Cortex of kidney (tissue), 1 donor: ENCODE data around the gene LRRC9.
"Not testable (repeated sequence)": the region's sequence is repeated elsewhere in the genome, so short reads cannot be mapped to it uniquely, and the experiment has no call there.

Source experiments
- DNase-seq: peaks from one replicate; lab custom pipeline; 2025; lab: John Stamatoyannopoulos, UW

Gene LRRC9

DNA sequence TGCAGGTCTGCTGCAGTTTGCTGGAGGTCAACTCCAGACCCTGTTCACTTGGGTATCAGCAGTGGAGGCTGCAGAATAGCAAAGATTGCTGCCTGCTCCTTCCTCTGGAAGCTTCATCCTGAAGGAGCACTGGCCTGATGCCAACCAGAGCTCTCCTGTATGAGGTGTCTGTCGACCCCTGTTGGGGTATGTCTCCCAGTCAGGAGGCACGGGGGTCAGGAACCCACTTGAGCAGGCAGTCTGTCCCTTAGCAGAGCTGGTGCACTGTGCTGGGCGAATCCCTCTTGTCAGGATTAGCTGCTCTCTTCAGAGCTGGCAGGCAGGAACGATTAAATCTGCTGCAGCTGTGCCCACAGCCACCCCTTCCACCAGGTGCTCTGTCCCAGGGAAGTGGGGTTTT, 37.9 kb downstream of the LRRC9 start:
- DNase-seq = not testable (repeated sequence)

DNA sequence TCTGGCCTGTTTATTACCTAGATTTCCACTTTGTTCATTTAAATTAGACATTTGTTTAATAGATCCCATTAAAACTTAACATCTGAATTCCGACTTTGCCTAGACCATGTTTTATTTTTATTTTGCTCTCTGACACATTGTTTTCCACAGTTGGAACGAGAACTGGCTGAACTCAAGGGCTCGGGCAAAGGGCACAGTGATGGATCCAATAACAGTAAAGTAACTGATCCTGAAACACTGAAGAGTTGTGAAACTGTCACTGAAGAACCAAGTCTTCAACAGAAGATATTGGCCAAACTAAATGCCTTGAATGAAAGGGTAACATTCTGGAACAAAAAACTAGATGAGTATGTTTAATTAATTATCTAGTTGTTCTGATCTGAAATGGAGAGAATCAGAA, 39.7 kb downstream of the LRRC9 start:
- no peak for DNase-seq

DNA sequence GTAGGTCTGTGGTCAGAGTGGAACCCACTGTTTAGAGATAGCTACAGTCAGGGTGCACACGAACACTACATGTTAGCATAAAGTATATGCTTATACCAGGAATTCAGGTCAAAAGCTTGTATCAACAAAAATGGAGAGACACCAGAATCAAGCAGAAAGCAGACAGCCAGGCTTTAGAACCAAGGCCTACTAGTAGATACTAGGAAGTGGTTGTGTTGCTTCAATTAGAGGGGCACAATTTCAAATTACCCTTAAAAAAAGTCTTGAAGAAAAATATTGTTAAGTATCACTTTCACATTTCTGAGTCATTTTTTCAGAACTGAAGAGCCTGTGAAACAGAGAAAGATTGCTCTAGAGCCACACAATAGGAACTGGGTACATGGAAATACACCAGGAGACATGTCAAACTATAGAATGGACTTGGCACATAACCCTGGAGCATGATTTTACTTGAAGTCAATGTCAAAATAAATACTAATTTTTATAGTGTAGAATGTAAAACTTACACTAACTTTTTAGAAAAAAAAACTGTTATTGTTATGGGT, 41.6 kb downstream of the LRRC9 start:
- DNase-seq = no peak

DNA sequence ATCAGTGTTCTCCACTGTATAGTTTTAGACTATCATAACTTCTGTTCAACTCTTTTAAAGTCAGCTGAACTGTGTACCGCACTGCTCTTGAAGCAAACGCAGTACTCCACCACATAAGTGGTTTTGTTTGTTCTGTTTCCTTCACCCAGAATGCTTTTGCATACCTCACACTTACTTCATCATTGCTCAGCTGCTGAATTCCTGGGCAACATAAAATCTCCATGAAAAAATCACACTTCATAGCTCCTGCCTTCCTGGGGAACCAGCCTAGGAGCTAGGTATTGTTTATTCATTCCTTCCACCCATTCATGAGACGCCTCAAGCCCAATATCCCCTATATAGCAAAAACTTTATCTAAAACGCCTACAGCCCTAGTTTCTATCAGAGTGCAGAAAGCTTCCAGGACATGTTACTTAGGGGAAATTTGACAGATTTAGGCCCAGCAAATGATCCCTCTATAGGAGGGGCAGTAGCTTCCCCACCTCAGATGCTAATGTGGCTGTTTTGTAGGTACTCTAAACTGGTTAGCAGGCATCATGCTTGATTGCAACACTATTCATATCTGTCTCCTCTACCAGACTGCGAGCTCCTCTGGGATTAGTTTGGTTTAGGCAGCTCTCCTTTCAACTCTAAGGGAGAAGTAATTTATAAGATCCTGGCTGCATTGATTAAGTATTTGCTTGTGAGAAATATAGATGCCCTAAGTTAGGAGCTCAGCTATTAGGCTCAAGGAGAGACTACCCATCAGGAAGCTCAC, 44.5 kb downstream of the LRRC9 start:
- no peak for DNase-seq

DNA sequence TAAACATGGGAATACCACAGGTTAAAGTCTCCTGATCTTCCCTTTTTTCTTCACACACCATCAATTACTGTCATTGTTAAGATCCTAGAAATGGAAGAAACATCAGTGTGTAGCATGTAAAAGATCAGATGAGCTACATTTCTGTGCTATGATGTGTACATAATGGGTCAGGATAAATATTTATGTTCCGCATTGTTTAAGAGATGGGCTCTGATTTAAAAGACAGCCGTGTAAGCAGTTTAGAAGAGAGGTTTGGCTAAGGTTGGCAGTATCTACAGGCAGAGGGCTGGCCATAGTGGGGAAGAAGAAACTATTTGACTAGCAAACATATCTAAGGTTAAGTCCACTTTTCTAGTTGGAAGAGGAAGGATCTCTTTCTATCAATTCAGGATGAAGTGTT, 49.4 kb downstream of the LRRC9 start:
- DNase-seq = no peak

DNA sequence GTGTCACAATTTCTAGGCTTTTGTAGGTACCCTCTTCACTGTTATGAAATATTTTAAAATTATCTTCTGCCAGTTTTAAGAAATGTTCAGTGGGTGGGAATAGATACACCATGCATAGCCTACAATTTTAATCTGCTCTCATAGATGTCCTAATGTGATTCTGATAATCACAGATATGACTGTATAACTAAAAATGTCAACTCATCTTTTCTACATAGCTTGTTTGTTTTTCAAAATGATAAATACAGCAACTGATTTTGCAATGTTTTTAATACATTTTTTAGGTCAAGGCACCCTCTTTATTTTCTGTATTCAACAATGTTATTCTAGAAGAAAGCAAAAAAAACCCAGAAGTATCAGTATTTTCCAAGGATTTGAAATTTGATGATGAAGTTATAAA, 61.6 kb downstream of the LRRC9 start:
- DNase-seq = no peak

DNA sequence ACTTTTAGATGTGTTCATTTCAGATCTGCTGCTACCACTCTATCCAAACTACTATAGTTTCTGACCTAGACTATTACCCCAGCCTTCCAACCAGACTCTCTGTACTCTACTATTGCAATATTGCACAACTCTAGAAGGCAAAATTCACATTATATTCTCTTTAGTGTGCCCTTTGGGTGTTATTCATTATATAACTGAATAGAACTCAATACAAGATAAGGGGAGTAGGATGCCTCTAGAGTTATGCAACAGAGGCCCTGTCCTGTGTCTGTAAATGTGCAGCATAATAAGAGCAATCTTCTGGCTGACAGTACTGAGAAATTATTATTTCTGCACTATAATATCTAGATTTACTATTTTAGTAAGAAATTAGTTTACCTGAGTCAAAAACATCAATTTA, 63.1 kb downstream of the LRRC9 start:
- DNase-seq = no peak

DNA sequence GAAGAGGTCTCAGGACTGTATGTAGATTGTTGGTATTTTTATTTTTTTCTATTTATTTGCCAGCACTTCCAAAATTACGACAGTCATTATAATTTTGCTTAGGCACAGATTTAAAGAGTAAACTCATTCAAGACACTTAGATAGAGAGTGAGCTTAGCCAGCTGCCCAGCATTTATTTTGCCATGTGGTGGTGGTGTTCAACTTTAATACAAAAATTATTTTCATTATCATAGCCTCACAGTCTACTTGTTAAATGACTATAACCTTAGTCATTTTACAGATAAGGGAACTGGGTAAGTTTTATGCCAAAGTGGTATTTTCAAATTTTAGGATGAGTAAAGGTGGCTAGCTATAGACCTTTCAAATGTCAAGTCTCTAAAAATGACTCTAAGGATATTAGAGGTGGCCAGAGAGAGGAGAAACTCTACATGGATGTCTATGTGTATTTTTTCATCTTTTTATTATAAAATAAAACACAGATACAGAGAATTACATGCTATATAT, 66.7 kb downstream of the LRRC9 start:
- DNase-seq = no peak

DNA sequence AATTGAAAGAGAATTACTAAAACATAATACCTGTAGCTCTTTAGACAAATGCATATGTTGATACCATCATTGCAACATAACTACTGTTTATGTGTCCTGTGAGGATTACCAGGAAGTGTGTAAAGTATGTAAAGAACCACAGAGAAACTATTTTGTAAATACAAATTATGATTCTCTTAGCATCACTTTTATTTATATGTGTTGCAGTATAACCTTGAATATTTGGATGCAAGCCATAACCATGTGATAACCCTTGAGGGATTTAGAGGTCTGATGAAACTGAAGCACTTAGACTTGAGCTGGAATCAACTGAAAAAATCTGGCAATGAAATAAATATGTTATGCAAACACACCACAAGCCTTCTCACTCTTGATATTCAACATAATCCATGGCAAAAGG, 77.5 kb downstream of the LRRC9 start:
- no peak for DNase-seq

DNA sequence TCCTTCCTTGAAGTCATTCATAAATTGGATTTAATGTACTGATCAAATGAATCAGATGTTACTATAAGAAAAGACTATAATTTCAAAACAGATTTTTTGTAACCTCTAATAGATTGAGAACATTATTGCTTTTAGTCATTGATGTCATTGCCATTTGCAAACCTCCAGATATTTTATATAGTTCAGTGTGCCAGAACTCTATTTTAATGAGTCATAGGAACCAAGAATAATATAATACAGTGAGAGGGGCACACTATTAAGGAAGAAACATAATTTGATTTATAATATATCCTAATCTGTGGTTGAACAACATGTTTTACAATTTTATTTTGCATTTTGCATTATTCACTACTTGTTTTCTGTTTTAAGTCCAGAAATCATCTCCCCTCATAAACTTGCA, 78.0 kb downstream of the LRRC9 start:
- DNase-seq = no peak

DNA sequence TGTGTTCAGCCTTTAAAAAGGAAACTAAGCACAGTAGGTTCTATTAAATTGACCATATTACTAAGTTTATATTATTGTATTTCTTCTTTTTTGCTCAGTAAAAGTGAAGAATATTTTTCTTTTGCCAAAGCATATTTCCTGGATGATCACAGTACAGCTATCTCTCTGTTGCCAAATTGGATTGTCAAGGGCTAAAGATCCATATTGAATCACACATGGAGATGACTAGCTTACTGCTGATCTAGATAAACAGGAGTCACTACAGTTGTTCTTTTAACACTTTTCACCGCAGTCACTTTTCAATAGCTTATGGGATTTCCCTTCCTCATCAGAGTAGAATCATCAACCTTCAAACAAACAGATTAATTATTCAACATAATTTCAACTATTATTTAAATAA, 78.6 kb downstream of the LRRC9 start:
- DNase-seq = no peak

DNA sequence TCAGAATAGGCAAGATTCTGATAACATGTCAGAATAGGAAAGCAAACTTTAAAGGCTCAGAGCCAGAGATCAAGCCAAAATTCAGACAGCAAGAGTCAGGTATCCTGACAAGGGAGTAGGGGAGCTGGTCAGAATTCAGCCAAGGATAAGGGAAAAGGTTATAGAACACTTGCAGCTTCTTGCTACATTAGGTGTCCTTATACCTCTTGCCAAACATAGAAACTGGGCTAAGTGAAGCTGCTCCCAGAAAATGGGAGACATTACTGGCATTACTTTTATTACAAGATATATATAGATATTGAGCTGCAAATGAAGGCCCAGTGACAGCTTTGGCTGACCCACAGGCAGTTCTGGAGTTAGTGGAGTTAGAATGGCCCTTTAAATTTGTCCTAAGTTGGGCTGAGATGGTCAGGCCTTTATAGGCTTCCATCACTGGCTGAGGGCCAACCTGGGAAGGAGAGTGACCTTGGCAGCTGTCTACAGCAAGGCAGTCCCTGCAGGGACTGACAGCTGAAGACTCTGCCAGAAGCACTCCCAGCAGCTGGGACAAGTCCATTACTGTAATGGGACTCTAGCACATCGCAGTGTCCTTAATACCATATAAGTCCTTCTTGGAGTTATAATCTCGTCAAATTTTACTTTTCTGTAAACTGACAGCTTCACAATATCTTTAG, 83.0 kb downstream of the LRRC9 start:
- no peak for DNase-seq

DNA sequence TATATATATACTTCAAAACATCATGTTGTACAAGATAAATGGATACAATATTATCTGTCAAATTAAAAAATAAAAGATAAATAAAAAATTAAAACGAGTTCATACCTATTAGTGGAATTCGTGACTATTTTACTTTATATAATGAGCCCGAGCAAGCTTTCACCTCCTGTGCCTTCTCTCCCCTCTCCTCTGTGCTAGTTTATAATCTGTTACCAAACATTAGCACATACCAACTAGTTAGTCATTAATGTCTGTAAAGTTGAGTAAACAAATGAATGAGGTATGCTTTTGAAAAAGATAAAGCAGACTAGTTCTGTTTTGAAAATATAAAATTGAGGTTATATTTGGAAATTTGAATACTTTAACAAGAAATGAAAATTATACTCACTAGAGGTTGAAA, 84.0 kb downstream of the LRRC9 start:
- DNase-seq = no peak

DNA sequence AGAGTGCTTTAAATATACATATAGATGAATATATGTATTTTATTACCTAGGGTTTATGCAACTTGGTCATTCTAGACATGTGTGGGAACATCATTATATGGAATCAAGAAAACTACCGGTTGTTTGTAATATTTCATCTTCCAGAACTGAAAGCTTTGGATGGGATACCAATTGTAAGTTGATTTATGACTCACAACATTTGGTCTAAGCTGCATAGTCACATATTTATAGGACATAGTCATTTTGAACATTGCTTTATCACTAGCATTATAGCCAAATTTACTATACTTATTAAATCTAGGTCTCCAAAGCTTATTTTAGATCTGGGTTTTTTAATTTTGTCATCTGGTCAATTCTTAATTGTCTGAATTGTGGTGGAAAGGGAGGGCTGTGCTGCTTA, 88.1 kb downstream of the LRRC9 start:
- no peak for DNase-seq

DNA sequence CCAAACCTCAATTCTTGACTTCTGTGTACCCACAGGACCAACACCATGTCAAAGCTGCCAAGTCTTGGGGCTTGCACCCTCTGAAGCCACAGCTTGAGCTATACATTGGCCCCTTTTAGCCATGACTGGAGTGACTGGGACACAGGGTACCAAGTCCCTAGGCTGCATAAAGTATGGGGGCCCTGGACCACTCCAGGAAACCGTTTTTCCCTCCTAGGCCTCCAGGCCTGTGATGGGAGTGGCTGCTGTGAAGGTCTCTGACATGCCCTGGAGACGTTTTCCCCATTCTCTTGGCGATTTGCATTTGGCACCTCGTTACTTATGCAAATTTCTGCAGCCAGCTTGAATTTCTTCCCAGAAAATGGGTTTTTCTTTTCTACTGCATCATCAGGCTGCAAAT, 90.3 kb downstream of the LRRC9 start:
- not testable (repeated sequence) for DNase-seq

DNA sequence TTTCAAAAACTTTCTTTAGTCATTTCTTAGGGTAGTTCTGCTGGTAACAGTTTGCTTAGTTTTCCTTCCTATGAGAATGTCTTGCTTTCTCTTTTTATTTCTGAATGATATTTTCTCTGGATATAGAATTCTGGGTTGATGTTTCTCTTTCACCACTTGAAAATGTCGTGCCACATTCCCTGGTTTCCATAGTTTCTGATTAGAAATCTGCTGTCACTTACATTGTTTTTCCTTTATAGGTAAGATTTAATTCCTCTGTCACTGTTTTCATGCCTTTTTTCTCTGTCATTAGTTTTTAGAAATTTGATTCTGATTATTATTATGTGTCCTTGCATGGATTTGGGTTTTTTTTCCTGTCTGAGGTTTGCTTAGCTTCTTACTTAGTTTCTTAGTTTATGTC, 94.5 kb downstream of the LRRC9 start:
- no peak for DNase-seq

DNA sequence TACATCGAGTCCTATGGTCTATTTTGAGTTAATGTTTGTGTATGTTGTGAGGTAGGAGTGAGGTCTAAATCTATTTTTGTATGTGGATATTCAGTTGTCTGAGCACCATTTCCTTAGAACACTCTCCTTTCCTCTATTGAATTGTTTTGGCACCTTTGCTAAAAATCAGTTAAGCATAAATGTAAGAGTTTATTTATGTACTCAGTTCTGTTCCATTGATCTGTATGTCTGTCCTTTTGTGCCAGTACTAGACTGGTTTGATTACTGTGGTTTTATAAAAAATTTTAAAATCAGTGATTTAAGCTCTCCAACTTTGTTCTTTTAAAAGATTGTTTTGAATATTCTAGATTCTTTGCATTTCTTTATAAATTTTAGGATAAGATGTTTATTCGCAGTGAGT, 101.7 kb downstream of the LRRC9 start:
- no peak for DNase-seq

DNA sequence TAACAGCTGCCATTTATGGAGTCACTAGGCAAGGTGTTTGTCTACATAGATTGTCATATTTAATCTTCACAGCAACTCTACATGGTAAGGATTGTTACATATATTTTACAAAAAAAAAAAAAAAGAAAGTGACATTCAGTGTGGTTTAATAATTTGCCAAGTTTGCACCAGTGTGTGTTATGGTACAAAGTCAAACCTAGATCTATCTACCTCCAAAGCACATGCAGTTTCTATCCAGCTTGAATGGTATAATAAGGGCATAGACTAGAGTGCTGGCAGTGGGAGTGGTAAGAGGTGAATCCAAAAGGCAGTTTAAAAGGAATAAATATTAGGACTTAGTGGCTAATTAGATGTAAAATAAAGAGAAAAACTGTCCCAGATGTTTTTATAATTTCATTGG, 105.6 kb downstream of the LRRC9 start:
- no peak for DNase-seq

DNA sequence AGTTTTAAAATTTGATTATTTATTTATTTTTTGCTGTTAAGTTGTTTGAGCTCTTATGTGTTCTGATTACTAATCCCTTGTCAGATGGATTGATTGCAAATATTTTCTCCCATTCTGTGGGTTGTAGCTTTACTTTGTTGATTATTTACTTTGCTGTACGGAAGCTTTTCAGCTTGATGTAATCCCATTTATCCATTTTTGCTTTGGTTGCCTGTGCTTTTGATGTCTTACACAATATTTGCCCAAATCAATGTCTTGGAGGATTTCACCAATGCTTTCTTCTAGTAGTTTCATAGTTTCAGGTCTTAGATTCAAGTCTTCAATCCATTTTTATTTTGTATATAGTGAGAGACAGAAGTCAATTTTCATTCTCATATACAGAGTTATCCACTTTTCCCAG, 115.2 kb downstream of the LRRC9 start:
- DNase-seq = no peak

DNA sequence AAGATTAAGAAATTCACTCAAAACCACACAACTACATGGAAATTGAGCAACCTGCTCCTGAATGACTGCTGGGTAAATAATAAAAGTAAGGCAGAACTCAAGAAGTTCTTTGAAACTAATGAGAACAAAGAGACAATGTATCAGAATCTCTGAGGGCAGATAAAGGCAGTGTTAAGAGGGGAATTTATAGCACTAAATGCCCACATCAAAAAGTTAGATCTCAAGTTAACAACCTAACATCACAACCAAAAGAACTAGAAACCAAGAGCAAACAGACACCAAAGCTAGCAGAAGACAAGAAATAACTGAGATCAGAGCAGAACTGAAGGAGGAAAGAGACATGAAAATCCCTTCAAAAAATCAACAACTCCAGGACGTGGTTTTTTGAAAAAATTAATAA, 128.0 kb downstream of the LRRC9 start:
- DNase-seq = not testable (repeated sequence)

DNA sequence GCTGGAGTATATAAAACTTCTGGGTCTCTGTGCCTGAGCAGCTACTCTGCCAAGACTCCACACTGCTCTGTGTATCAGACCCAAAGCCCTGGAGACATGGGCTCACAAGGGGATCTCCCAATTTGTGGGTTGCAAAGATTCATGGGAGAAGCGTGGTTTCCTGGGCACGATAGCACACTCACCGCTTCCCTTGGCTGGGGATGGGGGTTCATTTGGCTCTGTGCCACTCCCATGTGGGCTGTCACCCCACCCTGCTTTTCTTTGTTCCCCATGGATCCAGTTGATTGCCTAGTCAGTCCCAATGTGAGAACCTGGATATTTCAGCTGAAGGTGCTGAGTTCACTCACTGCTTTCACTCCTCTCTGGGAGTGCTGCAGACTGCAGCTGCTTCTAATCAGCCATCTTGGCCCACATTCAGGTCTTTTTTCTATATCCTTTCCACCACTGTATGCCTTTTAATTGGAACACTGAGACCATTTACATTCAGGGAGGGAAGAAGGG, 131.8 kb downstream of the LRRC9 start:
- DNase-seq = no peak

DNA sequence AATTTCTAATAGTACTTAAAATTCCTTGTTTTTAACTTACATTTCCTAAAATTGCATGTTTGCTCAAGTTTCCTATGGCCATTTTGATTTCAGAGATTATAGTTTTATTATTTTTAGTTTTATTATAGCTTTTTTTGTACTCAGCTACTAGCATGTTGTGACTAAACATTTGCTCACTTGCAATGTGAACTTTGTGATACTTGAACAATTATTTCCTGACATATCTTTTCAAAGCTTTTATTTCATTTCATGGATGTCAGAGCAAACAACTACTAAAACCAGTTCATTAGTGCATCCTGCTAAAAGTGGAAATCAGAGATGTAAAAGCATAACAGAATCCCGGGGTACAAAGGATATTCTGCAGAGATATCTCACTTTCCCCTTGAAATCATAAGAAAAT, 138.1 kb downstream of the LRRC9 start:
- no peak for DNase-seq

DNA sequence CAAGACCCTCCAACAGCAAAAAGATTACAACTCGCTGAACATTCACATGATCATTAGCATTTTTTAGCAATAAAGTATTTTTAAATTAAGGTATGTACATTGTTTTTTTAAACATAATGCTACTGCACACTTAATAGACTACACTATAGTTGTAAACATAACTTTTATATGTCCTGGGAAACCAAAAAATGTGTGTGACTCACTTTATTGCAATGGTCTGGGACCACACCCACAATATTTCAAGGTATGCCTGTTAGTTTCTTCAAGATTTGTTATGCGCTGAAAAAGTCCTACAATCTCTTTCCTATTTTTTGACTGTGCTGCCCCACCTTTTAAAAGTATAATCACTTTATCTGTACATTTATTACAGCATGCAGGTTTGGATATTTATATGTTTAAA, 141.4 kb downstream of the LRRC9 start:
- no peak for DNase-seq
